CD4-positive, alpha-beta T cell treated with Interleukin-15 for 4 hours (primary cell): ENCODE data around the gene ABCA3.
"Not testable (repeated sequence)": the region's sequence is repeated elsewhere in the genome, so short reads cannot be mapped to it uniquely, and the experiment has no call there.

Source experiments
- DNase-seq: peaks from one replicate; pipeline ENCODE4 v3.0.0-alpha.2; 2020; ENCODE audit warnings: low spot score

The ABCA3 gene

GRCh38 chr16:2278956-2279800, 61.4 kb downstream of the ABCA3 start:
- DNase-seq, result no peak

- no peak for DNase-seq
Measured at GRCh38 chr16:2278272-2278608, 62.3 kb downstream of the ABCA3 start.

GRCh38 chr16:2277466-2278271, 62.9 kb downstream of the ABCA3 start:
- DNase-seq, result no peak

DNA sequence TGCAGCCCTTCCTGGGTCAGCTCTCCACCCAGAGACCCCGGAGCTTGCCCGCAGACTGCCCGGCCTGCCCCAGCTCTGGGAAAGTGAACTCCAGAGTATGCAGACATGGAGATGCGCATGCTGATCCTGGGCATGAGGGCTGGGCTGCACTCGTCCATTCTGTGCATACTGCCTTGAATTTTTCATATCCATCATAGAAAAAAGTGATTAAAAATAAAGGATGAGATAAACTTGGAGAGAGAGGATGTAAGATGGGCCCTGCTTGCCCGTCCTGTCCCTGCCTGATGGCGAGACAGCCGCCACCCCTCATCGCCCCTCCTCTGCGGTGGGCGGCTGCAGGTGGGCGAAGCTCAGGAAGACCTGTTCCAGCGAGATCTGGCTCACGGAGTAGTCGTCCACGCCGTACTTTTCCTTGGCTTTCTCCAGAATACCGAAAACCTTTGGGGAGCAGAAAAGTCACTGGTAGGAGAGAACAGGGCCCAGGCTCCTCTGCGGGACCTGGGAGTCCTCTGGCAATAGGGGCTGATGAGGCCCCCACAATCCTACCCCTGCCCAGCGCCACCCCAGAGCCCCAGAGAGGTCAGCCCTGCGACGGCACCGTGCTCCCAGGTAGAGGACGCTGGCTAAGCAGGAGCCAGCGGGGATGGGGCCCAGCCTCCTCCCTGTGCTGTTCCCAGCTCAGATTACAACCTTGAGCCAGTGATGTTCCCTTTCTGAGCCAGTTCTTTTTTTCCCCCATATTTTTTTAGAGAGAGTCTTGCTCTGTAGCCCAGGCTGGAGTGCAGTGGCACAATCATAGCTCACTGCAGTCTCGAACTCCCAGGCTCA, 63.9 kb downstream of the ABCA3 start:
- no peak for DNase-seq

GRCh38 chr16:2275476-2276367, 64.8 kb downstream of the ABCA3 start:
- DNase-seq, result no peak

GRCh38 chr16:2273931-2274330, 66.6 kb downstream of the ABCA3 start:
- no peak for DNase-seq

DNA sequence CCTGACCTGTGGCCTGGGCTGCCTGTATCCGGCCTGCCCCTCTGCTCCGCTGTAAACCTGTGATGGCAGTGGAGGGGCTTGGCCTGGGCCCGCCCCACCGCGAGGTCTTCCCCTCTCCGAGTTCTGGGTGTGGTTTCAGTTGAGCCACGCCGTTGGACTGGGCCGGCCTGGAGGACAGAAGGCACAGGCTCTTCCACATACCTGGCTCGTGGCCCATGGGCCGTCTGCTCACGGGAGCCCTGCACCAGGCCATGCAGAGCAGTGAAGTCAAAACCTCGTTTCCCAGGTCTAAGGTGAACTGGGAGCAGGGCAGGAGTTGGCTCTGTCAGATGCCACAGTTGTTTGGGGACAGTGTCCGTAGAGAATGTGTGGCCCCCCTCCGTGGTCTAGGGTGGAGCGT, 67.0 kb downstream of the ABCA3 start:
- DNase-seq, result no peak

- DNase-seq, result no peak
Measured at GRCh38 chr16:2271848-2272461, 68.6 kb downstream of the ABCA3 start.

DNA sequence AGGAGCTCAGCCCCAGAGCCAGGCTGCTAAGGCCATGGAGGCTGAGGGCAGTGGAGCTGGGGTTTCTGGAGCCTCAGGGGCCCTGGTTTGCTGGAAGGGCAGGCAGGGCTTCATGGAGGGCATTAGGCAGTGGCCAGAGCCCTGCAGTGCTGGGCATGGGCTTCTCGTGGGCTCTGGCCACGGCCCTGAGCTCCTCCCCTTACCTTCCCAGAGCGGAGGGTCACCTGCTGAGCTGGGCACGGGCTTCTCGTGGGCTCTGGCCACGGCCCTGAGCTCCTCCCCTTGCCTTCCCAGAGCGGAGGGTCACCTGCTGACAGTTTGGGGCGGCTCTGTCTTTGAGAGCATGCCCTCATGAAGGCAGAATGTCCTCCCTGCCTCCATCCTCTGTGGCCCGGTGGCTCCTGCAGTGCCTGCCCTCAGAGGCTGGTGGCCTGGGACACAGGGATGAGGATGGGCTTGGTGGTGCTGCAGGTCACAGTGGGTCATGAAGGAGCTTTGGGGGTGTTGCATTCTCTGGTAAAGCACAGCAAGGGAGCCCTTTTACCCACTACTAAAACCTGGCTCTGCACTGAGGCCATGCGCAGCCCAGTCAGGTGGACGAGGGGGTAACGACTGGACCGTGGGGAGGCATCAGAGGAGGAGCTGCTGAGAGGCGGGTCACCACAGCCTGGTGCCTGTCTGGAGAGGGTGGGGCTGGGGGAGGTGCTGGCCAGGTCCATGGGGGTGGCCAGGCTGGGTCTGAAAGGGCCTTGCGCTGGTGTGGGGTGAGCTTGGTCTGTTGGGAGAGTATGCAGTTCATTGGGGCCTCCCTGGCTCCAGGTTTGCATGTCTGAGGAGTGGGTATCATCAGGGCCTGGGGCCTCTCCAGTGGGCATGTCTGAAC, 69.7 kb downstream of the ABCA3 start:
- no peak for DNase-seq

GRCh38 chr16:2270070-2270462, 70.5 kb downstream of the ABCA3 start:
- no peak for DNase-seq

GRCh38 chr16:2267913-2268666, 72.4 kb downstream of the ABCA3 start, which contains the start of gene RNPS1:
Gene RNPS1 (minus strand): TSS chr16:2268126. CDS start chr16:2264643, 3,483 bp downstream.
- DNase-seq, result peak; percentile 94

GRCh38 chr16:2267505-2267912, 73.0 kb downstream of the ABCA3 start:
- not testable (repeated sequence) for DNase-seq

DNA sequence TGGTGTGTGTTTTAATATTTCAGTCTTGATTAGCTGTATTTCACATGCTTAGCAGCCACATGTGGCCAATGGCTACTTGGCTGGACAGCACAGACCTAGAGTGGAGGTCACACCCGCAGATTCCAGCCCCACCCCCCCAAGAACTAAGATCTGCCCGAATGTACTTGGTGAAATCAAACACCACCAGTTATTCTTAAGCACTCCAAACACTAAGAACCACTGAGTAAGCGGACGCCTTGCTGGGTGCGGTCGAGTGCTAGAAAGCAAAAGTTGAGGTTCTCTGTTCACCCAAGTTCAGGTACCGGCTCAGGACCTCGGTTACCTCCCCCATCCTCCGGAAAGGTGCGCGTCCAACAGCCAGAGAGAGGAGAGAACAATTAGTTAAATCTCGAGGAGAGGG, 73.6 kb downstream of the ABCA3 start:
- peak; percentile 21 for DNase-seq

GRCh38 chr16:2263026-2263425, 77.5 kb downstream of the ABCA3 start:
- DNase-seq, result not testable (repeated sequence)

GRCh38 chr16:2260250-2260649, 80.3 kb downstream of the ABCA3 start:
- DNase-seq, result no peak

DNA sequence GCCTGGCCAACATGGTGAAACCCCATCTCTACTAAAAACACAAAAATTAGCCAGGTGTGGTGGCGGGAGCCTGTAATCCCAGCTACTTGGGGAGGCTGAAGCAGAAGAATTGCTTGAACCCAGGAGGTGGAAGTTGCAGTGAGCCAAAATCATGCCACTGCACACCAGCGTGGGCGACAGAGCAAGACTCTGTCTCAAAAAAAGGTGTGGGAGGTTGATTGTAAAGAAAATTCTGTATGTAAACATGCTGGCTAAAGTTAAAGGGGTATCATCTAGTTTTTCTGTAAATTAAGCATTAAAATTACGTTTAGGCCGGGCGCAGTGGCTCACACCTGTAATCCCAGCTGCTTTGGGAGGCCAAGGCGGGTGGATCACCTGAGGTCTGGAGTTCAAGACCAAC, 82.0 kb downstream of the ABCA3 start:
- DNase-seq, result not testable (repeated sequence)

- no peak for DNase-seq
Measured at GRCh38 chr16:2257726-2258125, 82.8 kb downstream of the ABCA3 start.

DNA sequence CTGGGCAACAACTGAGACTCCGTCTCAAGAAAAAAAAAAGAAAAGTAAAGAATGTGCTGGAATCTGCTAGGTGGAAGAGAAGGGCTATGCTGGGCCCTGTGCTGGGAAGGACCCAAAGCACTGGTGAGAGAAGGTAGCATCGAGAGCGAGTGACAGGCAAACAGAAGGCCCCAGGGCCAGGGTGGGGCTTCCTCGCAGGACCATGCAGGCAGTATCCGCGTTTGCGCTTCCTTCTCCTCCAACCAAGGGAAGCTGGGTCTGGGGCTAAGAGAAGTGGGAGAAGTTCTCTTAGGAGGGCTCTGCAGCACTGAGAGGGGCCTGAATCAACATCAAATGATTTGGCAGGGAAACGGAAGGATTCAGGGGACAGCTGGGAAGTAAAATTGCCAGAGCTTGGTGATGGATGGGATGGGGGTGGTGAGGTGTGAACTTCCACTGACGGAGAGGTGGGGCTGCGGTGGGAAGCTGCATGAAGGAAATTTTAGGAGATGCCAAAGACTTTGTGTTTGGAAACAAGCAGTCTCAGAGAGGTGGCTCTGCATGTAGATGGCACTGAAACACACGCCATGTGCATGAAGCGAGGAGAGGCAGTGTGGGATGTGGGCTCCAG, 83.9 kb downstream of the ABCA3 start:
- DNase-seq, result no peak

- DNase-seq, result no peak
Measured at GRCh38 chr16:2253293-2253692, 87.2 kb downstream of the ABCA3 start.
